HEK293 (cell line): Measurements from ENCODE around the gene DNASE2.

ENCODE experiments used
- CTCF ChIA-PET: fragments of 350-600 bp; formaldehyde crosslinking; extraction: SDS; loops from one replicate; lab custom pipeline; 2021; ENCODE audit warnings: antibody characterized with exemption; lab: Yijun Ruan, JAX
- POLR2A ChIA-PET: fragments of 300-600 bp; formaldehyde crosslinking; extraction: SDS; loops from one replicate; lab custom pipeline; 2020; ENCODE audit warnings: antibody characterized with exemption, inconsistent platforms; lab: Yijun Ruan, JAX
- H3K27ac ChIP-seq: fragments of 200-500 bp; sonication (Bioruptor generic); 2 replicates; pipeline ENCODE4 v1.5.1; 2014; ENCODE audit warnings: low read depth, low read length, control low read depth, inconsistent platforms; ENCODE audit errors: extremely low read depth
- H3K36me3 ChIP-seq, 2 experiments: fragments of 200-500 bp in 1 of 2; sonication (Bioruptor generic) in 1 of 2; 1 replicate in 1 of 2; 2 replicates in 1 of 2; pipeline ENCODE4 v1.5.1; 2014 to 2017; ENCODE audit warnings: inconsistent platforms in 2 of 2, low read length in 2 of 2; ENCODE audit not compliant: control insufficient read depth in 2 of 2, insufficient read depth in 1 of 2
- H3K4me1 ChIP-seq: fragments of 200-500 bp; sonication (Bioruptor generic); 2 replicates; pipeline ENCODE4 v1.5.1; 2014; ENCODE audit warnings: mild to moderate bottlenecking, low read length, inconsistent platforms; ENCODE audit not compliant: control insufficient read depth, insufficient read depth
- H3K4me3 ChIP-seq: 2 replicates; pipeline ENCODE4 v1.5.1; 2011; ENCODE audit warnings: low read depth, mild to moderate bottlenecking, control low read depth, low read length, moderate library complexity
- H3K9me3 ChIP-seq: fragments of 200-500 bp; sonication (Bioruptor generic); 2 replicates; pipeline ENCODE4 v1.5.1; 2014; ENCODE audit warnings: low read depth, low read length, inconsistent platforms; ENCODE audit not compliant: control insufficient read depth, insufficient read depth
- FEZF1 ChIP-seq: fragments of 450-650 bp; formaldehyde crosslinking; IDR thresholded peaks from 2 replicates; pipeline ENCODE4 v1.5.1; 2016; ENCODE audit warnings: missing biosample characterization, missing genetic modification characterization
- HOXD13 ChIP-seq: sonication (generic); formaldehyde crosslinking; IDR thresholded peaks from 2 replicates; pipeline ENCODE4 v1.8.0; 2022; ENCODE audit warnings: missing genetic modification reagents, borderline replicate concordance
- IKZF3 ChIP-seq: fragments of 450-650 bp; IDR thresholded peaks from 2 replicates; pipeline ENCODE4 v1.5.0; 2018; ENCODE audit warnings: missing biosample characterization, mild to moderate bottlenecking, missing genetic modification characterization, moderate library complexity
- KLF10 ChIP-seq: fragments of 450-650 bp; IDR thresholded peaks from 2 replicates; pipeline ENCODE4 v1.5.1; 2018; ENCODE audit warnings: missing biosample characterization, mild to moderate bottlenecking, missing genetic modification characterization
- KLF7 ChIP-seq: fragments of 450-650 bp; formaldehyde crosslinking; IDR thresholded peaks from 2 replicates; pipeline ENCODE4 v1.5.1; 2016; ENCODE audit warnings: missing biosample characterization, missing genetic modification characterization, borderline replicate concordance
- PBX3 ChIP-seq: sonication (generic); formaldehyde crosslinking; IDR thresholded peaks from 2 replicates; pipeline ENCODE4 v1.8.1; 2022; ENCODE audit warnings: mild to moderate bottlenecking, moderate library complexity, missing genetic modification reagents
- SP2 ChIP-seq: fragments of 450-650 bp; formaldehyde crosslinking; IDR thresholded peaks from 2 replicates; pipeline ENCODE4 v1.5.1; 2016; ENCODE audit warnings: missing biosample characterization, missing genetic modification characterization
- SP3 ChIP-seq: fragments of 450-650 bp; formaldehyde crosslinking; IDR thresholded peaks from 2 replicates; pipeline ENCODE4 v1.5.1; 2016; ENCODE audit warnings: missing biosample characterization, missing genetic modification characterization
- SP7 ChIP-seq: fragments of 450-650 bp; formaldehyde crosslinking; IDR thresholded peaks from 2 replicates; pipeline ENCODE4 v1.5.1; 2016; ENCODE audit warnings: missing biosample characterization, missing genetic modification characterization
- ZBTB7A ChIP-seq: fragments of 450-650 bp; formaldehyde crosslinking; IDR thresholded peaks from 2 replicates; pipeline ENCODE4 v1.5.1; 2016; ENCODE audit warnings: low read depth, missing biosample characterization, missing genetic modification characterization
- ZEB2 ChIP-seq: fragments of 450-650 bp; formaldehyde crosslinking; IDR thresholded peaks from 2 replicates; pipeline ENCODE4 v1.5.1; 2016; ENCODE audit warnings: missing biosample characterization, missing genetic modification characterization
- ZFP69B ChIP-seq: fragments of 450-650 bp; formaldehyde crosslinking; IDR thresholded peaks from 2 replicates; pipeline ENCODE4 v1.5.1; 2016; ENCODE audit warnings: missing biosample characterization, missing genetic modification characterization
- ZNF16 ChIP-seq: fragments of 450-650 bp; formaldehyde crosslinking; IDR thresholded peaks from 2 replicates; pipeline ENCODE4 v1.5.1; 2016; ENCODE audit warnings: low read depth, missing biosample characterization, missing genetic modification characterization
- ZNF18 ChIP-seq: fragments of 450-650 bp; formaldehyde crosslinking; IDR thresholded peaks from 2 replicates; pipeline ENCODE4 v1.5.1; 2016; ENCODE audit warnings: missing biosample characterization, missing genetic modification characterization
- ZNF223 ChIP-seq: fragments of 450-650 bp; formaldehyde crosslinking; IDR thresholded peaks from 2 replicates; pipeline ENCODE4 v1.5.1; 2016; ENCODE audit warnings: missing biosample characterization, missing genetic modification characterization
- ZNF280C ChIP-seq: fragments of 450-650 bp; formaldehyde crosslinking; IDR thresholded peaks from 2 replicates; pipeline ENCODE4 v1.5.1; 2016; ENCODE audit warnings: missing biosample characterization, missing genetic modification characterization
- ZNF335 ChIP-seq: fragments of 450-650 bp; formaldehyde crosslinking; conservative IDR thresholded peaks from 2 replicates; pipeline ENCODE4 v1.5.1; 2016; ENCODE audit warnings: missing biosample characterization, missing genetic modification characterization
- ZNF600 ChIP-seq: fragments of 450-650 bp; formaldehyde crosslinking; IDR thresholded peaks from 2 replicates; pipeline ENCODE4 v1.5.1; 2016; ENCODE audit warnings: missing biosample characterization, missing genetic modification characterization
- ZNF677 ChIP-seq: fragments of 450-650 bp; IDR thresholded peaks from 2 replicates; pipeline ENCODE4 v1.5.0; 2018; ENCODE audit warnings: missing biosample characterization, mild to moderate bottlenecking, missing genetic modification characterization, moderate library complexity
- ZNF692 ChIP-seq: fragments of 450-650 bp; formaldehyde crosslinking; IDR thresholded peaks from 2 replicates; pipeline ENCODE4 v1.5.1; 2016; ENCODE audit warnings: missing biosample characterization, missing genetic modification characterization
- ZXDB ChIP-seq: fragments of 450-650 bp; formaldehyde crosslinking; IDR thresholded peaks from 2 replicates; pipeline ENCODE4 v1.5.1; 2016; ENCODE audit warnings: missing biosample characterization, missing genetic modification characterization
- TF ChIP-seq, protein P1 (sequence below): fragments of 450-650 bp; formaldehyde crosslinking; IDR thresholded peaks from 2 replicates; pipeline ENCODE4 v1.5.1; 2016; ENCODE audit warnings: missing biosample characterization, missing genetic modification characterization
- TF ChIP-seq, protein P2 (sequence below): fragments of 450-650 bp; formaldehyde crosslinking; IDR thresholded peaks from 2 replicates; pipeline ENCODE4 v1.5.1; 2016; ENCODE audit warnings: missing biosample characterization, missing genetic modification characterization

The DNASE2 gene

DNA sequence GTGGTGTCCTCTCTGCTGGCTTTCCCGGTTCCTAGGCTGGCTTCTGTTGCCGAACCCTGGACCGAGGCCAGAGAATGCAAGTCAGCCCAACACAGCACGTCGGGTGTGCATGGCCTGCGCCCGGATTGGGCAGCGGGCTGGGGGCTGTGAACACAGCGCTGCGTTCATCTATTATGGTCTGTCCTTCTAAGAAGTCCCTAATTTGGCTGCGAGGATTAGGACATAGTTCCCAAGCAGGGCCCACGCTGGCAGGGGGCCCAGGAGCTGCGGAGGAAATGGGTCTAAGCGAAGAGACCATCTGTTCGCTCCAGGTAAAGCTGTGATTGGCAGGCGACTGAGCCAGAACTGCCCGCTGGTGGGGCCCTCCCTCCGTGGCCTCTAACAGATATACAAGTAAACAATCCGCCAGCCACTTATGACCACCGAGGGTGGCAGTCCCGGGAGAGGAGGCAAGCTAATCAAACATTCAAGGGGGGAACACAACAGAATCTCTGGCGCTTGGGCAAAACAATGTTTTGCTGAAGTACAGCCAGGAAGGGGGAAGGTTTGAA is 31.8 kb upstream of the DNASE2 start (continued):
- TF ChIP-seq ZNF335 (tag by site-specific recombination) (peak; percentile 57; the same call in 1 of the 2 replicates), ZFP69B (peak; percentile 98), SP2 (peak; percentile 69), FEZF1 (peak; percentile 88), ZNF692 (tag by site-specific recombination) (peak; percentile 99), IKZF3 (tag by site-specific recombination) (peak; percentile 69; the same call in 1 of the 2 replicates), ZXDB (tag by site-specific recombination) (0 out of 2 replicates have a peak, but pooled peaks have one; percentile 52), SP7 (tag by site-specific recombination) (peak; percentile 71; the same call in 1 of the 2 replicates), PBX3 (no peak), ZNF280C (no peak), ZEB2 (tag by site-specific recombination) (peak; percentile 82), ZBTB7A (no peak), KLF10 (0 out of 2 replicates have a peak, but pooled peaks have one; percentile 32), ZNF600 (tag by site-specific recombination) (peak; percentile 95)
- TF ChIP-seq, protein P1, sequence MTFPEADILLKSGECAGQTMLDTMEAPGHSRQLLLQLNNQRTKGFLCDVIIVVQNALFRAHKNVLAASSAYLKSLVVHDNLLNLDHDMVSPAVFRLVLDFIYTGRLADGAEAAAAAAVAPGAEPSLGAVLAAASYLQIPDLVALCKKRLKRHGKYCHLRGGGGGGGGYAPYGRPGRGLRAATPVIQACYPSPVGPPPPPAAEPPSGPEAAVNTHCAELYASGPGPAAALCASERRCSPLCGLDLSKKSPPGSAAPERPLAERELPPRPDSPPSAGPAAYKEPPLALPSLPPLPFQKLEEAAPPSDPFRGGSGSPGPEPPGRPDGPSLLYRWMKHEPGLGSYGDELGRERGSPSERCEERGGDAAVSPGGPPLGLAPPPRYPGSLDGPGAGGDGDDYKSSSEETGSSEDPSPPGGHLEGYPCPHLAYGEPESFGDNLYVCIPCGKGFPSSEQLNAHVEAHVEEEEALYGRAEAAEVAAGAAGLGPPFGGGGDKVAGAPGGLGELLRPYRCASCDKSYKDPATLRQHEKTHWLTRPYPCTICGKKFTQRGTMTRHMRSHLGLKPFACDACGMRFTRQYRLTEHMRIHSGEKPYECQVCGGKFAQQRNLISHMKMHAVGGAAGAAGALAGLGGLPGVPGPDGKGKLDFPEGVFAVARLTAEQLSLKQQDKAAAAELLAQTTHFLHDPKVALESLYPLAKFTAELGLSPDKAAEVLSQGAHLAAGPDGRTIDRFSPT (tag by site-specific recombination): 0 out of 2 replicates have a peak, but pooled peaks have one; percentile 44

GRCh38 chr19:12912571-12912970 is 31.3 kb upstream of the DNASE2 start:
- CTCF ChIA-PET: interaction anchor here (0.6 to 1.0 kb wide), 3 partner anchors 53 to 154 kb away, joined by 3 to 6 read pairs (median 4); no protein-coding TSS in a partner anchor
- POLR2A ChIA-PET: interaction anchor here (1.1 kb wide), 1 partner anchor 22 kb away, joined by 3 read pairs; the partner anchor contains the start of gene GCDH
- Histone ChIP-seq H3K27ac (peak overlapping the region; percentile 48), H3K36me3 (no peaks in the 10 kb centered on the region), H3K4me1 (peaks cover 13% of the 10 kb centered on the region), H3K4me3 (no peak overlapping the region), H3K9me3 (no peaks in the 10 kb centered on the region)
- TF ChIP-seq, protein P2, sequence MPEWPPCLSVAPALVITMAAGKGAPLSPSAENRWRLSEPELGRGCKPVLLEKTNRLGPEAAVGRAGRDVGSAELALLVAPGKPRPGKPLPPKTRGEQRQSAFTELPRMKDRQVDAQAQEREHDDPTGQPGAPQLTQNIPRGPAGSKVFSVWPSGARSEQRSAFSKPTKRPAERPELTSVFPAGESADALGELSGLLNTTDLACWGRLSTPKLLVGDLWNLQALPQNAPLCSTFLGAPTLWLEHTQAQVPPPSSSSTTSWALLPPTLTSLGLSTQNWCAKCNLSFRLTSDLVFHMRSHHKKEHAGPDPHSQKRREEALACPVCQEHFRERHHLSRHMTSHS: no peak
- no peak for TF ChIP-seq ZNF18
- TF ChIP-seq SP3 (tag by site-specific recombination): no peak
- no peak for TF ChIP-seq ZNF677
- no peak for TF ChIP-seq HOXD13
- TF ChIP-seq ZEB2 (tag by site-specific recombination): no peak
- TF ChIP-seq ZNF223 (tag by site-specific recombination): no peak
- no peak for TF ChIP-seq ZNF16 (tag by site-specific recombination)
- no peak for TF ChIP-seq PBX3
- TF ChIP-seq KLF7 (tag by site-specific recombination): no peak
